Muscle of arm (tissue), 12 donors: Measurements from ENCODE around the gene DENND4C. TPM values are rescaled to one million over a fixed set of nuclear protein-coding genes. Genes with fewer than 3 reads are reported as not detected.
"Not testable (repeated sequence)": the region's sequence is repeated elsewhere in the genome, so short reads cannot be mapped to it uniquely, and the experiment has no call there.

ENCODE experiments used
- DNase-seq: peaks from one replicate; pipeline ENCODE4 v3.0.0-alpha.2; 2013
- polyA plus RNA-seq, 12 donors: library from polyadenylated mRNA; unstranded; fragments of 120-200 nt; gene quantifications; one replicate each; pipeline ENCODE4 v1.2.1, GENCODE V29; 2013; ENCODE audit not compliant: insufficient read length in 12 of 12

Gene DENND4C
- polyA plus RNA-seq, 12 donors = 22.7 to 164 (median 29.5) TPM

DNA sequence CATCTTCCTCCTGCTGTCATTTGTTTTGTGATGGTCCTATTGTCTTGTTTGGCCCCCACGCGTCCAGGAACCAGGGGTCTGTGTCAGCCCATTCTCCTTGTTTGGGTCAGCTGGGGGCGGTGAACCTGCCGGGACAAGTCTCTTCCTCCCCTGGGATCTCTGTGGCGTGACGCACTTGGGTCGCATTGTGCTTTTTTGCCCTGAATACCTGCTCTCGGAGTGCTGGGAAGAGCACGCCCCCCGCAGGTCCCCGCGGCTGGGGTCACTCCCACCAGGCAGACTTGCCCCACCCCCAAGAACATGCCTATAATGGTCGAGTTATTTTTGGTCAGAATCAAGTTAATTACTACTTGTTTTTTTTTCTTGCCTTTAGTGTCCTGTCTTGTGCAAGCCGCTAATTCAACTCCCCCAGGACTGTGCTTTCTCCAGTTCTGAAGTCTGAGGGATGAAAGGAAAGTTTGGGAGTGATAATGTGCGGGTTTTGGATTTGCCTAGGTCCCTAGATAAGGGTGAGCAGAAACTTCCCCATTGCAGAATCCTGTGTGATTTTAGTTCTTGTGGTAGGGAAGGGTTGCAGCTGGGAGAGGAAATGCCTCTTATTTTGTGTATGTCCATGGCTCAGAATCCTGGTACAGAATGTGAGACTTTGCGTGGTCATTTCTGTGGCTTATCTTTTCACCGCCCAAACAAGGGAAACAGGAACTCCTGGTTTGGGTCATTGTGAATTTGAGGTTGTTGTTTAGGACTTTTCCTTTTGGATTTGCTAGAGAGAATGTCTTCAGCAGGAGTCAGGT lies 179.1 kb downstream of the DENND4C start:
- DNase-seq = no peak

DNA sequence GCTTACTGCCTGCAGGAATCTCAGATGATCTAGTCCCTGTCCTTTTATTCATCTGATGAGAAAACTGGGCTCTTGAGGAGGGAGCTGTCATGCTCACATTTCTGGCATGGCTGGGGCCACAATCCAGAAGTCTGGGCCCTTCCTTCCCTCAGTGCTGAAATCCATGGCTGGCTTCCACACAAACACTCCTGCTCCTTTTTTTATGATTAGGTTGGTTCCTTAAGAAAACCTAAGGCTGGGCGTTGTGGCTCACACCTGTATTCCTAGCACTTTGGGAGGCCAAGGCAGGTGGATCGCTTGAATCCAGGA lies 179.7 kb downstream of the DENND4C start:
- no peak for DNase-seq

DNA sequence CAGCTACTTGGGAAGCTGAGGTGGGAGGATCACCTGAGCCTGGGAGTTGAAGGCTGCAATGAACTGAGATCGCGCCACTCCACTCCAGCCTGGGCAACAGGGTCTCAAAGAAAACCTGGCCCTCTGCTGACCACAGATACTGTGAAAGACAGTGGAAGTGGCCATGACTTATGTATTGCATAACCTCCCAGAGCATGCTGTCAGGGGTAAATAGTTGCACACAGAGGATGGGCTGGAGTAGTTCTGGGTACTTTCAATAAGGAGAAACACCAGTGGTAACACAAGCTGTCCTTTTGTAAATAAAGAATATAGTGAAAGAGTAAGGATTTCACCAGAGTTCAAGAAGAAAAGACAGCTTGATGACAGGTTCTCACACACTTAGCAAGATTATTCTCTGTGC lies 180.1 kb downstream of the DENND4C start:
- no peak for DNase-seq

DNA sequence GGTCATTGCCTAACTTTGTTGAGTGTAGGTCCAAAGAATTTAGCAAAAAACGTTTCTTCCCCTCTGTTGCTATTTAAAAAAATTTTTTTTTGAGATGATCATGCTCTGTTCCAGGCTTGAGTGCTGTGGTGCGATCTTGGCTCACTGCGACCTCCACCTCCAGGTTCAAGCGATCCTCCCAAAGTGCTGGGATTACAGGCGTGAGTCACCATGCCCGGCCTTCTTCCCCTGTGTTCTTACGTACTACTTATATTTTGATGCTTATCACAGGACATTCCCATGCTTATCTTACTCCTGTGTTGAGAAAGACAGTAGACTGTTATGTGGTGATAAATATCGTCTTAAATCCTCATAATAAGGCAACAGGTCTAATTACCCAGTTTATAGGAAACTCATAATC lies 180.8 kb downstream of the DENND4C start:
- no peak for DNase-seq

DNA sequence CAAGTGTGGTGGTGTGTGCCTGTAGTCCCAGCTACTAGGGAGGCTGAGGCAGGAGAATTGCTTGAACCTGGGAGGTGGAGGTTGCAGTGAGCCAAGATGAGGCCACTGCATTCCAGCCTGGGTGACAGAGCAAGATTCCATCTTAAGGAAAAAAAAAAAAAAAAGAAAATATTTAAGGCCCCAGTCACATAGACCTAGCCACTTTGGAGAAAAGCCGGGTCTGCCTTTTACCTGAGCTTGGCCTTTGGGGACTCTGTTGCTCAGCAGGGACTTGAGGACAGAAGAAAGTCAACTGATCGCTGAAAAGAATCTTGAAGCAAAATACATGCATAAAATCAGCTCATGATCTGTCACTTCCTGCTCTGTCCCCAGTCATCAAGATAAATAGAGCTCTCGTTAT lies 183.0 kb downstream of the DENND4C start:
- DNase-seq = not testable (repeated sequence)

DNA sequence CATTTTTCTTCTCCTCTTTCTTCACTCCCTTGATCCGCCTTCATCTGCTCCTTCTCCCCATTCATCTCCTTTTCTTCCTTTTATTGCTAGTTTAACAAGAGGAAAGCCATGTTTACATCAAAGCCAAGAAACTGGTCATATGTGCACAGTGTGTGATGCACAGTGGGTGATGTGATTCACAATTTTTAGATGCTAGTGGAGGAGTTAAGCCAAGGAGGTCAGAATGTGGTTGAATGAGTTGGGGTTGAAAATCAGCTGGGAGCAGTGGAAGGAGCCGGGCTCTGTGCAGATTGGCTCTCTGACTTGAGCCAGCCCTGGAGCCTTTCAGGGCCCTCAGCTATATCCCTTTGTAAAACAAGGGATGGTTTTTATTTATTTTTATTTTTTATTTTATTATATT lies 185.7 kb downstream of the DENND4C start:
- no peak for DNase-seq

DNA sequence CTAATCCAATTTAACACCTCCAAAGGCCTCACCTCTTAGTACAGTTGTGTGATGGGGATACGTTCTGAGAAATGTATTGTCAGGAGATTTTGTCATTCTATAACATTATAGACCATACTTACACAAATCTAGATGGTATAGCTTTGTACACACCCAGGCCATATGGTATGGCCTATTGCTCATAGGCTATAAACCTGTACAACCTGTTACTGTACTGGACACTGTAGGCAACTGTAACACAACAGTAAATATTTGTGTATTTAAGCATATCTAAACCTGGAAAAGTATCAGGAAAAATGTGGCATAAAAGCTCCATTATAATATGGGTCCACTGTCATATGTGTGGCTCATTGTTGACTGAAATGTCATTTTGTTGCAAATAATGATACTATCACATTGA lies 190.4 kb downstream of the DENND4C start:
- DNase-seq = no peak

Other genes starting within 250 kb of the DENND4C start
- gene SAXO1, start 197.5 kb upstream of the DENND4C start, polyA plus RNA-seq = under 1 TPM in 10 of 12 donors, not detected in 2; 0.07 to 0.24 (median 0.13) TPM
- 10 to 100 TPM in 11 of 12 donors, not detected in 1; 60.7 to 98.6 (median 85.0) TPM for gene RRAGA, start 181.3 kb upstream of the DENND4C start, polyA plus RNA-seq
- 10 to 100 TPM in 10 of 12 donors, 1 to 10 TPM in 1, not detected in 1; 8.2 to 24.7 (median 13.1) TPM for gene HAUS6, start 127.8 kb upstream of the DENND4C start, polyA plus RNA-seq
- gene PLIN2, start 103.2 kb upstream of the DENND4C start, polyA plus RNA-seq = 10 to 100 TPM in 11 of 12 donors, not detected in 1; 38.2 to 72.2 (median 60.4) TPM
- gene RPS6, start 149.5 kb downstream of the DENND4C start, polyA plus RNA-seq = 1,000 to 10,000 TPM in 11 of 12 donors, 100 to 1,000 TPM in 1; 785 to 3,732 (median 3,447) TPM
- gene ACER2, start 178.3 kb downstream of the DENND4C start, polyA plus RNA-seq = 1 to 10 TPM in 7 of 12 donors, under 1 TPM in 3, not detected in 2; 0.89 to 2.9 (median 1.4) TPM